Thoracic aorta (tissue), 2 donors: ENCODE results near the gene ARMC7. TPM values are rescaled to one million over a fixed set of nuclear protein-coding genes. Genes with fewer than 3 reads are reported as not detected.

ENCODE experiments used
- ATAC-seq: fragments of 150-250 bp; one replicate; pipeline ENCODE4 v1.8.0; 2017; ENCODE audit warnings: low read depth; ENCODE audit not compliant: insufficient number of reproducible peaks, low FRiP score
- DNase-seq: peaks from one replicate; pipeline ENCODE4 v3.0.0-alpha.2; 2020; ENCODE audit warnings: low spot score
- H3K27ac ChIP-seq, 2 donors: fragments of 200-600 bp; sonication (generic); 1 replicate in 1 of 2; 2 replicates in 1 of 2; pipeline ENCODE4 v1.5.1; 2016; ENCODE audit warnings: mild to moderate bottlenecking in 2 of 2, moderate library complexity in 2 of 2
- H3K27me3 ChIP-seq: fragments of 200-600 bp; sonication (generic); replicated peaks from 2 replicates; pipeline ENCODE4 v1.6.0; 2016; ENCODE audit warnings: mild to moderate bottlenecking; ENCODE audit not compliant: insufficient read depth
- H3K36me3 ChIP-seq: fragments of 200-600 bp; sonication (generic); one replicate; pipeline ENCODE4 v1.5.1; 2016
- H3K4me1 ChIP-seq, 2 donors: fragments of 200-600 bp; sonication (generic); 1 replicate in 1 of 2; 2 replicates in 1 of 2; pipeline versions ENCODE4 v1.5.1 to v1.6.0; 2016; ENCODE audit warnings: low read depth in 2 of 2, mild to moderate bottlenecking in 1 of 2; ENCODE audit not compliant: control insufficient read depth in 1 of 2
- H3K4me3 ChIP-seq: fragments of 200-600 bp; sonication (generic); 2 replicates; pipeline ENCODE4 v1.5.1; 2016; ENCODE audit warnings: mild to moderate bottlenecking
- H3K9me3 ChIP-seq: fragments of 200-600 bp; sonication (generic); 2 replicates; pipeline ENCODE4 v1.5.1; 2016
- CTCF ChIP-seq: fragments of 200-600 bp; sonication (generic); IDR thresholded peaks from one replicate; pipeline ENCODE4 v1.5.1; 2019; ENCODE audit warnings: antibody characterized with exemption
- total RNA-seq, 2 donors: library from RNA; depleted of rRNA; stranded (reverse); fragments of >200 nt; gene quantifications; one replicate each; pipeline versions ENCODE4 v1.1.0 to v1.2.3, GENCODE V29; 2016

Gene ARMC7
- total RNA-seq, 2 donors from 2014 or later: 6.1 to 7.6 TPM

- Histone ChIP-seq H3K9me3 (no peaks in the 10 kb centered on the region), H3K4me1 (peaks cover 4 to 8% of the 10 kb centered on the region in 2 donors), H3K27ac (no peak overlapping the region), H3K4me3 (no peak overlapping the region), H3K36me3 (no peaks in the 10 kb centered on the region), H3K27me3 (no peaks in the 10 kb centered on the region)
- TF ChIP-seq CTCF: peak; percentile 90
- no peak for DNase-seq
- no peak for ATAC-seq
Measured at GRCh38 chr17:75105126-75106080, 4.4 kb upstream of the ARMC7 start.

GRCh38 chr17:75108193-75108592 is 1.6 kb upstream of the ARMC7 start:
- DNase-seq (no peak), ATAC-seq (no peak)
- Histone ChIP-seq H3K27ac (no peak overlapping the region), H3K27me3 (no peaks in the 10 kb centered on the region), H3K36me3 (no peaks in the 10 kb centered on the region), H3K4me3 (no peak overlapping the region), H3K9me3 (no peaks in the 10 kb centered on the region), H3K4me1 (peaks cover 12 to 24% of the 10 kb centered on the region in 2 donors)
- no peak for TF ChIP-seq CTCF

GRCh38 chr17:75109046-75109406 is 743 bp upstream of the ARMC7 start:
- Histone ChIP-seq H3K36me3 (no peaks in the 10 kb centered on the region), H3K4me3 (peak overlapping the region; percentile 94), H3K27ac (no peak overlapping the region), H3K4me1 (peaks cover 12 to 29% of the 10 kb centered on the region in 2 donors), H3K27me3 (no peaks in the 10 kb centered on the region), H3K9me3 (no peaks in the 10 kb centered on the region)
- DNase-seq (no peak), ATAC-seq (no peak)
- TF ChIP-seq CTCF: no peak

- Histone ChIP-seq H3K27me3 (no peaks in the 10 kb centered on the region), H3K4me3 (peak overlapping the region; percentile 94), H3K4me1 (peaks cover 18 to 40% of the 10 kb centered on the region in 2 donors), H3K36me3 (no peaks in the 10 kb centered on the region), H3K27ac (no peak overlapping the region), H3K9me3 (no peaks in the 10 kb centered on the region)
- TF ChIP-seq CTCF: no peak
- ATAC-seq (no peak), DNase-seq (no peak)
Measured at GRCh38 chr17:75110234-75110937, 617 bp downstream of the ARMC7 start.

GRCh38 chr17:75111777-75112335 is 2.1 kb downstream of the ARMC7 start:
- H3K27ac ChIP-seq: no peak overlapping the region
- DNase-seq (no peak), ATAC-seq (no peak)
- no peaks in the 10 kb centered on the region for H3K27me3 ChIP-seq
- no peak overlapping the region for H3K4me3 ChIP-seq
- no peaks in the 10 kb centered on the region for H3K36me3 ChIP-seq
- no peak for TF ChIP-seq CTCF
- H3K4me1 ChIP-seq: peaks cover 18 to 40% of the 10 kb centered on the region in 2 donors
- H3K9me3 ChIP-seq: no peaks in the 10 kb centered on the region
